Measurements from ENCODE around the gene NOTCH1.

DNA sequence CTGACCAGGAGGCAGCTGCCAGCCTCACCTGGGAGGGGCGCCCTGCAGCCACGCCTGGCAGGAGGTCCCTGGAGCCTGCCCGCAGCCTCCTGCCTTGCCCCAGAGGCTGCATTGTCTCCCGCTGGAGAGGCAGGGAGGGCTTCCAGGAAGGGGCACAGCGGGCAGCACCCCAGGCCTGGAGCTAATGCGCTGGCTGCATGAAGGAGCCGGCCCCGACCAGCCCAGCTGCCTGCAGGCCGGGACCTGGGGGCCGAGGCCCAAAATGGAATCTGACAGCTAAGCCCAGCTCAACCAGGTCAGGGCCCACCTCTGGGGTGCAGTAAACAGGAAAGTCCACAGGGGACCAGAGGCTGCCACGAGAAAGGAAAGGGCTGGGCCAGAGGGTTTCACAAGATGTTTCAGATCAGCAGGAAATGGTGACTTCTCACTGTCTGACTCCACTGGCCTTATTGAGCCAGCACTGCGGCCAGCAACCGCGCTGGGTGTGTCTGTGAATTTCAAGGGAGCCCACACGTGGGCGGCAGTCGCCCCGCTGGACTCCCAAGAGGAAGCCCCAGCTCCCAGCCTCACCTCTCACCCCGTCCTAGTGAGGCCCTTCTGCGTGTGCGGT is 18.6 kb upstream of the NOTCH1 start:
- TF ChIP-seq POLR2A (IDR thresholded peaks at IDR 0.05; ENCODE audit: low read depth, low read length) (no peak), POLR2AphosphoS5 (IDR thresholded peaks at IDR 0.05; ENCODE audit: low read depth, low read length) (no peak)

Data from GM12892 (cell line).